H9 (cell line): ENCODE data around the gene ZNF586. TPM values are rescaled to one million over a fixed set of nuclear protein-coding genes. Genes with fewer than 3 reads are reported as not detected.

Experiments
- DNase-seq: peaks from one replicate; pipeline ENCODE4 v3.0.0-alpha.2; 2017
- H2AFZ ChIP-seq: one replicate; pipeline ENCODE4 v1.6.1; 2013; ENCODE audit warnings: mild to moderate bottlenecking, low read length, control low read depth, moderate library complexity
- H2AK5ac ChIP-seq: 2 replicates; pipeline ENCODE4 v1.6.1; 2013; ENCODE audit warnings: low read length, control low read depth, mixed read lengths; ENCODE audit not compliant: insufficient read length
- H2BK120ac ChIP-seq: one replicate; pipeline ENCODE4 v1.6.1; 2013; ENCODE audit warnings: low read depth, mild to moderate bottlenecking, low read length, control low read depth, inconsistent platforms; ENCODE audit not compliant: poor library complexity, severe bottlenecking
- H2BK12ac ChIP-seq: 2 replicates; pipeline ENCODE4 v1.6.1; 2013; ENCODE audit warnings: low read length, control low read depth, mixed read lengths, low read depth; ENCODE audit not compliant: insufficient read length
- H2BK15ac ChIP-seq: 2 replicates; pipeline ENCODE4 v1.6.1; 2013; ENCODE audit warnings: low read depth, low read length, control low read depth
- H2BK20ac ChIP-seq: one replicate; pipeline ENCODE4 v1.6.1; 2013; ENCODE audit warnings: low read depth, mild to moderate bottlenecking, low read length, control low read depth, inconsistent platforms; ENCODE audit not compliant: poor library complexity, severe bottlenecking
- H2BK5ac ChIP-seq: 2 replicates; pipeline ENCODE4 v1.6.1; 2013; ENCODE audit warnings: low read length, control low read depth, mixed read lengths; ENCODE audit not compliant: insufficient read length
- H3K14ac ChIP-seq: 2 replicates; pipeline ENCODE4 v1.6.1; 2013; ENCODE audit warnings: low read length, control low read depth; ENCODE audit not compliant: insufficient read depth
- H3K18ac ChIP-seq: 2 replicates; pipeline ENCODE4 v1.6.1; 2013; ENCODE audit warnings: low read depth, mild to moderate bottlenecking, mixed read lengths, low read length, control low read depth; ENCODE audit not compliant: insufficient read length
- H3K23ac ChIP-seq: 2 replicates; pipeline ENCODE4 v1.6.1; 2013; ENCODE audit warnings: low read length, control low read depth, mixed read lengths, low read depth; ENCODE audit not compliant: insufficient read length
- H3K23me2 ChIP-seq: 2 replicates; pipeline ENCODE4 v1.6.1; 2013; ENCODE audit warnings: low read depth, mild to moderate bottlenecking, mixed read lengths, low read length, control low read depth; ENCODE audit not compliant: insufficient read length, poor library complexity, severe bottlenecking
- H3K27ac ChIP-seq: 2 replicates; pipeline ENCODE4 v1.5.1; 2013; ENCODE audit warnings: low read length, control low read depth, mixed read lengths, low read depth; ENCODE audit not compliant: insufficient read length
- H3K27me3 ChIP-seq: 2 replicates; pipeline ENCODE4 v1.6.1; 2013; ENCODE audit warnings: low read length, control low read depth, inconsistent platforms; ENCODE audit not compliant: insufficient read depth
- H3K4ac ChIP-seq: 2 replicates; pipeline ENCODE4 v1.6.1; 2013; ENCODE audit warnings: low read depth, mild to moderate bottlenecking, control low read depth, inconsistent platforms, low read length, moderate library complexity
- H3K4me1 ChIP-seq: 2 replicates; pipeline ENCODE4 v1.6.1; 2013; ENCODE audit warnings: low read length, control low read depth, inconsistent platforms; ENCODE audit not compliant: insufficient read depth
- H3K4me2 ChIP-seq: 2 replicates; pipeline ENCODE4 v1.6.1; 2013; ENCODE audit warnings: low read length, control low read depth, mixed read lengths; ENCODE audit not compliant: insufficient read length, insufficient read depth
- H3K56ac ChIP-seq: 2 replicates; pipeline ENCODE4 v1.6.1; 2013; ENCODE audit warnings: low read depth, mild to moderate bottlenecking, mixed read lengths, low read length, control low read depth; ENCODE audit not compliant: insufficient read length
- H3K79me1 ChIP-seq: 2 replicates; pipeline ENCODE4 v1.6.1; 2013; ENCODE audit warnings: low read depth, mild to moderate bottlenecking, moderate library complexity, low read length, control low read depth, inconsistent platforms; ENCODE audit not compliant: insufficient read depth, poor library complexity, severe bottlenecking
- H3K79me2 ChIP-seq: 2 replicates; pipeline ENCODE4 v1.6.1; 2013; ENCODE audit warnings: low read length, control low read depth, inconsistent platforms; ENCODE audit not compliant: insufficient read depth
- H3K9ac ChIP-seq: 2 replicates; pipeline ENCODE4 v1.6.1; 2013; ENCODE audit warnings: low read length, control low read depth, mixed read lengths; ENCODE audit not compliant: insufficient read length; ENCODE audit errors: extremely low read depth
- H3K9me3 ChIP-seq: one replicate; pipeline ENCODE4 v1.6.1; 2013; ENCODE audit warnings: low read depth, low read length, inconsistent platforms; ENCODE audit not compliant: control insufficient read depth
- H3T11ph ChIP-seq: one replicate; pipeline ENCODE4 v1.6.1; 2013; ENCODE audit warnings: mild to moderate bottlenecking, low read length, control low read depth, inconsistent platforms
- H4K20me1 ChIP-seq: one replicate; pipeline ENCODE4 v1.6.1; 2013; ENCODE audit not compliant: control insufficient read depth, insufficient read length, insufficient read depth
- H4K5ac ChIP-seq: 2 replicates; pipeline ENCODE4 v1.6.1; 2013; ENCODE audit warnings: low read depth, mild to moderate bottlenecking, mixed read lengths, low read length, control low read depth; ENCODE audit not compliant: insufficient read length
- H4K8ac ChIP-seq: replicated peaks from 2 replicates; pipeline ENCODE4 v1.6.1; 2013; ENCODE audit warnings: low read length, control low read depth, mixed read lengths, low read depth; ENCODE audit not compliant: insufficient read length
- H4K91ac ChIP-seq: 2 replicates; pipeline ENCODE4 v1.6.1; 2013; ENCODE audit warnings: low read depth, mild to moderate bottlenecking, moderate library complexity, mixed read lengths, low read length, control low read depth; ENCODE audit not compliant: insufficient read length
- H3K27ac Mint-ChIP-seq, 3 experiments: 2 replicates in 2 of 3; 3 replicates in 1 of 3; pipeline ENCODE4 v1.8.0; 2020 to 2021; ENCODE audit warnings: mixed read lengths in 3 of 3, mild to moderate bottlenecking in 1 of 3, moderate library complexity in 1 of 3
- H3K27me3 Mint-ChIP-seq: 2 replicates; pipeline ENCODE4 v1.8.0; 2021; ENCODE audit warnings: low read depth, mild to moderate bottlenecking, moderate library complexity, mixed read lengths
- H3K36me3 Mint-ChIP-seq, 3 experiments: 2 replicates in 2 of 3; 3 replicates in 1 of 3; pipeline ENCODE4 v1.8.0; 2020 to 2021; ENCODE audit warnings: low read depth in 3 of 3, mixed read lengths in 3 of 3; ENCODE audit not compliant: insufficient read depth in 1 of 3
- H3K4me1 Mint-ChIP-seq, 2 experiments: 2 replicates each; pipeline ENCODE4 v1.8.0; 2020; ENCODE audit warnings: mixed read lengths in 2 of 2
- H3K4me3 Mint-ChIP-seq, 2 experiments: 2 replicates in 1 of 2; 3 replicates in 1 of 2; pipeline ENCODE4 v1.8.0; 2020 to 2021; ENCODE audit warnings: mild to moderate bottlenecking in 2 of 2, mixed read lengths in 2 of 2, moderate library complexity in 1 of 2
- H3K9me3 Mint-ChIP-seq, 2 experiments: 2 replicates in 1 of 2; 3 replicates in 1 of 2; pipeline ENCODE4 v1.8.0; 2020; ENCODE audit warnings: mild to moderate bottlenecking in 2 of 2, mixed read lengths in 2 of 2, moderate library complexity in 1 of 2
- WGBS: extraction: QIAGEN DNeasy Blood & Tissue Kit; methylation state at CpG from one replicate; pipeline ENCODE4 v1.1.7; 2013; ENCODE audit warnings: missing lambda C conversion rate, low lambda C conversion rate, mixed read lengths; ENCODE audit not compliant: insufficient read length; ENCODE audit errors: extremely low coverage; 5-methylcytosine and 5-hydroxymethylcytosine counted together
- total RNA-seq: library from RNA; stranded (reverse); gene quantifications from 2 replicates; pipeline ENCODE4 v1.2.1, GENCODE V29; 2021
- TF ChIP-seq, protein P1 (sequence below): fragments of 200-600 bp; sonication (generic); conservative IDR thresholded peaks from 3 replicates; pipeline ENCODE4 v1.8.0; 2021; ENCODE audit warnings: antibody characterized with exemption, mild to moderate bottlenecking

Gene ZNF586
- total RNA-seq, 1 experiment from 2014 or later, result 17.6 TPM

DNA sequence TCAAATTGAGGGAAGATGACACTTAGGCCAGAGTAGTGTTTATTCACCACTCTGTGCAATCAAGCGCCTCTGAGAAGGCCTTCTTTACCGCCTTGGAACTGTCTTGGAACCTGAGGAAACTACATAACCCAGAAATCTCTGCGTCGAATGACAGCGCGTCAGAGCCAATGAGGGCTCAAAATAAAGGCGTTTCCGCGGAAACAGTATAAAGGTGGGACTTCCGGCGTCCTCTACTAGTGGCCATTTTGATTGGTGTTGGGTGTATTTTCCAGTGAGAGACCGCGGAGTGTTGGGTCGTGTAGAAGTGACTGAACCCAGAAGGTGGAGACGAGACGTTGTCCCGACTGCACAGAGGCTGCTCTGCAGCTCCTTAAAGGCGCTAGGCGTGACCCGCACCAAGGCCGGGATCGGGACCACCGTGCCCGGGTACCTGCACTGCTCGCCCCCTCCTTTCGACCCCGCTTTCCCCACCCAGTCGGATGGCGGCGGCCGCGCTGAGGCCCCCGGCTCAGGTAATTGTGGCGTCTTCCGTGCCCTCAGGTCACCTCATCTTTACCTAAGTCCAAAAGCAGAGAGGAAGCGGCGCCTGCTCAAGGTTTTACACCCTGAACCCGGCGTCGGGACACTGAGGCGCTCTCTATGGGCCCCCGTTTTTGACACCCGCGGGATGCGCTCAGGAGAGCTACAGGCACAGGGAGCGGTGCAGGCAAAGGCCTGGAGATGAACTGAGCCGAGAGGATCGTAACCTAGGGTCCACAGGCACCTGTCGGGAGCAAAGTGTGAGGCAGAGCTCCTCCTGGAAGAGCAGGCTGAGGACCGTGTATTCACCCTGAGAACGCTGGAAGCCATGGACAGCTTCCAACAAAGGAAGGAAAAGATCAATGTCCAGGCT is 22.6 kb upstream of the ZNF586 start, which contains the start of gene ZNF776:
Gene ZNF776 (plus strand): TSS at position 236 of the 892 bp plus-strand sequence. CDS start 244 bp downstream, at position 480.
- Histone ChIP-seq H3K79me1 (peaks cover 14% of the 10 kb centered on the region), H2BK20ac (no peak within 1 kb of the TSS), H3K4ac (no peak within 1 kb of the TSS), H4K91ac (no peak within 1 kb of the TSS), H3T11ph (no peak within 1 kb of the TSS), H4K8ac (no peak within 1 kb of the TSS), H4K5ac (no peak within 1 kb of the TSS), H2AFZ (no peak within 1 kb of the TSS), H3K23ac (no peak within 1 kb of the TSS), H2BK15ac (no peak within 1 kb of the TSS), H3K14ac (peak within 1 kb of the TSS; percentile 61; the same call in 1 of the 2 replicates), H3K56ac (no peak within 1 kb of the TSS), H2AK5ac (no peak within 1 kb of the TSS), H3K9ac (peak within 1 kb of the TSS; percentile 91), H2BK120ac (no peak within 1 kb of the TSS), H3K18ac (peak within 1 kb of the TSS; percentile 91), H3K4me2 (peak within 1 kb of the TSS; percentile 99), H4K20me1 (no peaks in the 10 kb centered on the region), H3K4me1 (peaks cover 6% of the 10 kb centered on the region; the same call in 1 of the 2 replicates), H3K27ac (no peak within 1 kb of the TSS), H3K23me2 (peaks cover 6% of the 10 kb centered on the region), H2BK12ac (no peak within 1 kb of the TSS), H2BK5ac (no peak within 1 kb of the TSS), H3K27me3 (no peaks in the 10 kb centered on the region), H3K9me3 (no peaks in the 10 kb centered on the region), H3K79me2 (peaks cover 21% of the 10 kb centered on the region)
- peaks cover 25 to 39% (median 36%) of the 10 kb centered on the region in 3 experiments; a peak in 6 of 7 replicates for H3K36me3 Mint-ChIP-seq
- no CpG with 5 or more reads among the region's 51 CpGs for WGBS
- no peaks in the 10 kb centered on the region; a peak in 1 of 5 replicates for H3K9me3 Mint-ChIP-seq
- peak within 1 kb of the TSS; percentile 93 to 99 (median 94) for H3K27ac Mint-ChIP-seq
- H3K4me1 Mint-ChIP-seq, result peaks cover 10 to 11% of the 10 kb centered on the region in 2 experiments
- DNase-seq, result peak; percentile 87
- TF ChIP-seq, protein P1, sequence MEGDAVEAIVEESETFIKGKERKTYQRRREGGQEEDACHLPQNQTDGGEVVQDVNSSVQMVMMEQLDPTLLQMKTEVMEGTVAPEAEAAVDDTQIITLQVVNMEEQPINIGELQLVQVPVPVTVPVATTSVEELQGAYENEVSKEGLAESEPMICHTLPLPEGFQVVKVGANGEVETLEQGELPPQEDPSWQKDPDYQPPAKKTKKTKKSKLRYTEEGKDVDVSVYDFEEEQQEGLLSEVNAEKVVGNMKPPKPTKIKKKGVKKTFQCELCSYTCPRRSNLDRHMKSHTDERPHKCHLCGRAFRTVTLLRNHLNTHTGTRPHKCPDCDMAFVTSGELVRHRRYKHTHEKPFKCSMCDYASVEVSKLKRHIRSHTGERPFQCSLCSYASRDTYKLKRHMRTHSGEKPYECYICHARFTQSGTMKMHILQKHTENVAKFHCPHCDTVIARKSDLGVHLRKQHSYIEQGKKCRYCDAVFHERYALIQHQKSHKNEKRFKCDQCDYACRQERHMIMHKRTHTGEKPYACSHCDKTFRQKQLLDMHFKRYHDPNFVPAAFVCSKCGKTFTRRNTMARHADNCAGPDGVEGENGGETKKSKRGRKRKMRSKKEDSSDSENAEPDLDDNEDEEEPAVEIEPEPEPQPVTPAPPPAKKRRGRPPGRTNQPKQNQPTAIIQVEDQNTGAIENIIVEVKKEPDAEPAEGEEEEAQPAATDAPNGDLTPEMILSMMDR, result no peak
- peak within 1 kb of the TSS; percentile 96 to 99 for H3K4me3 Mint-ChIP-seq
- peaks cover 6% of the 10 kb centered on the region for H3K27me3 Mint-ChIP-seq
